Effector memory CD4-positive, alpha-beta T cell (primary cell): ENCODE results near the gene AFF1.
"Not testable (repeated sequence)": the region's sequence is repeated elsewhere in the genome, so short reads cannot be mapped to it uniquely, and the experiment has no call there.

Experiments
- DNase-seq, 3 donors: peaks; one replicate each; pipeline ENCODE4 v3.0.0-alpha.2; 2020
- H3K27ac ChIP-seq: 2 replicates; pipeline ENCODE4 v1.7.0; 2013; ENCODE audit warnings: mild to moderate bottlenecking, low read length, moderate library complexity; ENCODE audit not compliant: insufficient read depth, poor library complexity, severe bottlenecking
- H3K27me3 ChIP-seq: replicated peaks from 2 replicates; pipeline ENCODE4 v1.7.0; 2013; ENCODE audit warnings: mild to moderate bottlenecking, low read length; ENCODE audit not compliant: insufficient read depth, control insufficient read depth, poor library complexity, severe bottlenecking
- H3K36me3 ChIP-seq: 2 replicates; pipeline ENCODE4 v1.7.0; 2013; ENCODE audit warnings: mild to moderate bottlenecking, low read length, moderate library complexity; ENCODE audit not compliant: control insufficient read depth, insufficient read depth
- H3K4me1 ChIP-seq: 2 replicates; pipeline ENCODE4 v1.7.0; 2013; ENCODE audit warnings: low read length, mild to moderate bottlenecking; ENCODE audit not compliant: control insufficient read depth, insufficient read depth, poor library complexity, severe bottlenecking
- H3K4me3 ChIP-seq: 2 replicates; pipeline ENCODE4 v1.7.0; 2013; ENCODE audit warnings: low read length, low read depth, mild to moderate bottlenecking; ENCODE audit not compliant: insufficient read depth, poor library complexity, severe bottlenecking
- H3K9me3 ChIP-seq: 2 replicates; pipeline ENCODE4 v1.7.0; 2013; ENCODE audit warnings: mild to moderate bottlenecking, low read length, moderate library complexity; ENCODE audit not compliant: control insufficient read depth

The AFF1 gene

DNA sequence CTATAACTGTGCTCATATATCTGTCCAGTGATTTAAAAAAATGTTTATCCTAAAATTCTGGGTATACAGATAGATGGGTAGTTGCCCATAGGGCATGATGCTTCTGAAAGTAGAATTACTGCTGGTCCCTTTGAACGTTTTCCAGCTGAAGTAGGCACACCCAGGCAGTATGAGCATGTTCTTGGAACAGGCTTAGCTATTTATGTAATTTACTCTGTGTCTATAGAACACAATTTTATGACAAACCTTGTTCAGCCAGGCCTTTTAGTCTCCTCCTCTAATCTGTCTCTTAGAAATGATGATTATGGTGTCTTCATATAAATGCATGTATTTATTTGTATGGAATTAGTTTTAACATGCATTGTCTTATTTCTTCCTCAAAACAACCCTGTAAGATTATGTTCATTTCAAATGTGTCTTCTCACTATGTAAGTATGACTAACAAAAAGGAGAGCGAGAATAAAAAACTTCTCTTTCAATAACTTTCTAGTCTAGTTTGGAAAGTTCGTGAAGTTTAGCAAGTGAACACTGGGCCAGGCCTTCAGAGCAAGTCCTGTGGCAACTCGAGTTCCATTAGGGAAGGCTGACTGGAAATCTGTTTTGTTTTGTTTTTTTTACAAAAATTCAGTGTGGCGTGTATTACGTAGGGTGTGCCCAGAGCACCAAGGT is 142.0 kb downstream of the AFF1 start:
- H3K4me1 ChIP-seq, result peaks cover 14% of the 10 kb centered on the region

DNA sequence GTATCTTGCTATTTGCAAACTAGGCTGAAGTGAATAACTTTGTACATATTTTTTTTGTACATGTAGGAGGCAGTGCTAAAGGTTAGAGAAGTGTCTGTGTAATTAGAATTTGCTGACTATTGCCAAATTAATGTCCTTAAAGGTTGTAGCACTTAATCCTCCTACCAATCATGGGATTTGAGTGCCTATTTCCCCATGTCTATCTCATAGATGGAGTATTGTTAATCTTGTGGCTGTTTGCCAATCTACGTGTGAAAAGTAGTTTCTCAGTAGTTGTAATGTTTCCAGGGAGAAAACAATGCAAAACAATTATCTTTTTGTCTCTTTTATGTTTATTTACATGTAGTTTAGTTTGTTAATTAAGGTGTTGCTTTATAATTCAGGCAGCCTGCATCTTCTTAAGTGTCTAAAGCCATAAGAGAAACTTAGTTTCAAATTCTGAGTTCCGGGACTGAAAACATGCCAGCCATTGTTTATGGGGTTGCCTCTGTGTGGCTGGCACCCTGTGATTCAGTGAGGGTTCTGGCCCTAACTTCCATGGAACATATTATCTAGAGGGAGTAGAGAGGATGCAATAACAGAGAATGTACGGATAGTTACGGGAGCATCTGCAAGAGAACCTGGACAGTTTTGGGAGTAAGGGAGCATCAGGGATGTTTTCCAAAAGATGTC is 143.2 kb downstream of the AFF1 start:
- H3K9me3 ChIP-seq, result no peaks in the 10 kb centered on the region
- H3K27me3 ChIP-seq, result no peaks in the 10 kb centered on the region
- H3K36me3 ChIP-seq, result no peaks in the 10 kb centered on the region
- peaks cover 14% of the 10 kb centered on the region for H3K4me1 ChIP-seq
- no peak overlapping the region for H3K27ac ChIP-seq
- no peak for DNase-seq
- H3K4me3 ChIP-seq, result no peak overlapping the region

More for the DNA sequence above, 142.0 kb downstream of the AFF1 start:
- Histone ChIP-seq H3K36me3 (no peaks in the 10 kb centered on the region), H3K27me3 (no peaks in the 10 kb centered on the region), H3K4me3 (no peak overlapping the region), H3K9me3 (no peaks in the 10 kb centered on the region), H3K27ac (no peak overlapping the region)
- DNase-seq, result no peak

DNA sequence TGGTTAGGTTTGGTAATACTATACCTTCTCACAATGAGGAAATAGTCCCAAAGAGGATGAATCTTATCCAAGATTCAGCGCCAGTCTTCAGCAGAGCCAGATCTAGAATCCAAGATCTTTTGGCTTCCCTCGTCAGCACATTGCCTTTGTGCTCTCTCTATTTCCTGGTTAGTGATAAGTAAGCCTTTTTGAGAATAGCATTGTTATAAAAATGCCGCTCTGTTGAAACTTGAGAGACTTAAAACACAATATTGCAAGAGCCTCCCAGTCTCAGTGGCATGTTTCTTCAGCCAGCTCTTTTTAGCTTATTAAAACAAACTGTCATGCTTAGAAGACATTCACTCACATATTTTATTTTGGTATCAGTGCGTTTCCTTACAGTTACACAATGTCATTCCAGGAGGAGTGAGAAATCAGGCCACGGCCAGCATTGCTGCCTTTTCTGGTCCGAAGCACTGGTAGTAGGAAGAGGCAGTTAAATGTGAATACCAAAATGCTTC is 144.2 kb downstream of the AFF1 start:
- Histone ChIP-seq H3K27ac (no peak overlapping the region), H3K36me3 (no peaks in the 10 kb centered on the region), H3K27me3 (no peaks in the 10 kb centered on the region), H3K9me3 (no peaks in the 10 kb centered on the region), H3K4me1 (peaks cover 4% of the 10 kb centered on the region), H3K4me3 (no peak overlapping the region)
- no peak for DNase-seq

DNA sequence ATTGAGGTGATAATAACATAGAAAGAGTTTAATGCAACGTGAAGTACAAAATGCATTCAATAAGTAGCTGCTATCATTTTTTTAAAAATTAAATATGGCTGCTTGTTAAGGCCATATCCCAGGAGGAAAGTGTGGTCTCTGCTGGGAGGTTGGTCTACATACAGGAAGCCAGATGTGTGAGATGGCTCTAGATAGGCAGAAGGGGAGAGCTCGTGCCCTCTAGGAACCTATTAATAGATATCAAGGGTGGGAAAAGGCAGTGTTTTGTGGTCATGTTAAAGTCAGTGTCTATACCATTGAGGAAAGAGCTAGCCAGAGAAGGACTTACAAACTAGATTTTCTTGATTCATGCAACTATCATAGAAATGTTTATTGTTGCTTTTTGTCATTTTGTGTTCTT is 145.2 kb downstream of the AFF1 start:
- Histone ChIP-seq H3K27me3 (no peaks in the 10 kb centered on the region), H3K27ac (no peak overlapping the region), H3K36me3 (peaks cover 5% of the 10 kb centered on the region), H3K9me3 (no peaks in the 10 kb centered on the region), H3K4me1 (no peaks in the 10 kb centered on the region), H3K4me3 (no peak overlapping the region)
- no peak for DNase-seq

DNA sequence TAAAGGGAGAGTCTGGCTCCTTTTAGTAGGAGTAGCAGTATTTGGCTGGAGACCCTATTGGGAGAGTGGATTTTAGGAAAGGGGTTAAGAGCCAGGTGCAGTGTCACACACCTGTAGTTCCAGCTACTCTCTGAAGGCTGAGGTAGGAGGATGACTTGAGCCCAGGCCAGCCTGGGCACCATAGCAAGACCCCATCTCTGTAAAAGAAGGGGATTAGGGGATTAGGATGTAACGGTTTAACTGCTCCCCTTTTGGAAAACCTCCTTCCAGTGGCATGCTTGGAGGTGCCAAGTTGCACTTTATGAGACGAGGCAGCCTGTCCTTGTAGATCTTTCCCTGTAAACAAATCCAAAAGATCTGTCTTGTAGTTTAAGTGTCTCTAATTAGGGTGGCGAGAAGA is 145.7 kb downstream of the AFF1 start:
- H3K9me3 ChIP-seq, result no peaks in the 10 kb centered on the region
- no peaks in the 10 kb centered on the region for H3K4me1 ChIP-seq
- H3K4me3 ChIP-seq, result no peak overlapping the region
- no peak for DNase-seq
- no peaks in the 10 kb centered on the region for H3K27me3 ChIP-seq
- no peak overlapping the region for H3K27ac ChIP-seq
- H3K36me3 ChIP-seq, result peaks cover 5% of the 10 kb centered on the region

DNA sequence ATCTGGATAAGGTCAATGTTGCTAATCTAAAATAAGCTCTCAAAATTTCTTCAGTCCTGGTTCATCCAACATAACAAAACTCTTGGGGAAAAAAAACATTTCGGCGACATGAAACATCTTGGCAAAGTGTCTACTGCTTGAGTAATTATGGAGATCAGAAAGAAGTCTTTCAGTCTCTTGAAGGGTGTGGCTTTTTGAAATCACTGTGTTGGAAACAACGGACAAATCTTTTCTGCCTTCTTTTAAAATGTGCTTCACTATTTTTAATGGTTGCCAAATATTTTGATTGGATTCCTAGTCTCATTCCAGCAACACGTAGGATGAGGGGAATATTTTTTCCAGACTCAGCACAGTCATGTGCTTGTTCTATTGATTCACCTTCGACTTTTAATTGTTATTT is 147.0 kb downstream of the AFF1 start:
- Histone ChIP-seq H3K4me1 (no peaks in the 10 kb centered on the region), H3K27me3 (no peaks in the 10 kb centered on the region), H3K4me3 (no peak overlapping the region), H3K9me3 (no peaks in the 10 kb centered on the region), H3K36me3 (peaks cover 11% of the 10 kb centered on the region), H3K27ac (no peak overlapping the region)
- no peak for DNase-seq

DNA sequence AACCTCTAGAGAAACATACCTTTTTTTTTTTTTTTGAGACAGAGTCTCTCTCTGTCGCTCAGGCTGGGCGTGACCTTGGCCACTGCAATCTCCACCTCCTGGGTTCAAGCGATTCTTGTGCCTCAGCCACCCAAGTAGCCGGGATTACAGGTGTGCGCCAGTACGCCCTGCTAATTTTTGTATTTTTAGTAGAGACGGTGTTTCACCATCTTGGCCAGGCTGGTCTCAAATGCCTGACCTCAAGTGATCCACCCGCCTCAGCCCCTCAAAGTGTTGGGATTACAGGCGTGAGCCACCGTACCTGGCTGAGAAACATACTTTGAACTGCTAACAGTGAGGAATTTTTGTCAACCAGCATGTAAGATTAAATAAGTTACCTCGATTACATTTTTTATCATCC is 150.9 kb downstream of the AFF1 start:
- H3K36me3 ChIP-seq, result peaks cover 19% of the 10 kb centered on the region
- H3K27me3 ChIP-seq, H3K4me1 ChIP-seq, H3K4me3 ChIP-seq, H3K9me3 ChIP-seq, DNase-seq, H3K27ac ChIP-seq: not testable (repeated sequence)

DNA sequence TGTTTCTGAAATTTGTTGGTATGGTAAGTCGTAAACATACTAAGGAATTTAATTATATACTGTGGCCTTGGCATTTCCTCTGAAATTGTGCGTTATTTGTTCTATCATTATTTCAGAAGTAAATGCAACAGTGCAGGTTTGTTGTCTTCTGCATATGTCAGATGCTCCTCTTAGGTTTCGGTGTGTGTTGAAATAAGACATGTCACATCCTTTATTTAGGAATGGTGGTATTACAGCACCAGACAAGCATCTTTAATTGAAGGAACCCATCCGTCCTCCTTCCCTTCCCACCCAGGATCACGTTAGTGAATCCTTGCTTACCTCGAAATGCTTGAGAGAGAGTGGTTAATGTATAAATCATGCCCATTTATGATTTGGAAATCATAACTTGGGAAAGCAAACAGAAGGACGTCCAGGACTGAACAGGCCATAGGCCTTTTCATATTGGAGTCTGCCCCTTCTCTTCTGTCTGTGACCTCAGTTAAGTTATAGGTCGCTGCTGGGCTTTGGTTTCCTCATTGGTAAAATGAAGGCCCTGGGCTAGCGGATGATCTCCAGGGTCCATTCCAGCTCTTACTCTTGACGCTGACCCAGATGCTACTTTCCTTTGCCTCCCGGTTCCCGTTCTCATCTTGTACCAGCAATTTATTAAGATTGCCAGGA is 151.5 kb downstream of the AFF1 start:
- H3K27me3 ChIP-seq, result no peaks in the 10 kb centered on the region
- H3K4me1 ChIP-seq, result no peaks in the 10 kb centered on the region
- H3K27ac ChIP-seq, result no peak overlapping the region
- H3K9me3 ChIP-seq, result no peaks in the 10 kb centered on the region
- H3K4me3 ChIP-seq, result no peak overlapping the region
- no peak for DNase-seq
- peaks cover 19% of the 10 kb centered on the region for H3K36me3 ChIP-seq

DNA sequence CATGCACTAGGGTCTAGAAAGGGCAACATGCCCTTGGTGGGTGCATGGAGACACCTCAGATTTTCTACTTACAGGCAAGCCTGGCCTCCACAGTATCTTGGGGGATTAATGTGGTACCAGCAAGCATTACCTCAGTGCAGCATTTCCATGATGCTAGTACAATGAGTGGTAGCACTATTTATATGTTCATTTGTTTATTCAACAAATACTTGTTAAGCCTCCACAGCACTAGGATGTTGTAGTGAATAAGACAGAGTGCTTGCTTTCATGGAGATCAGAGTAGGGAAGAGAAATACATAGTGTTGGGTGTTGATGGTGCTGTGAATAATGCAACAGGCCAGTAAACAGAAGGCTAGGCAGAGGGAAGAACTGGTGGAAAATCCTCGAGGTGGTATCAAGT is 152.2 kb downstream of the AFF1 start:
- Histone ChIP-seq H3K9me3 (no peaks in the 10 kb centered on the region), H3K4me3 (no peak overlapping the region), H3K36me3 (peaks cover 23% of the 10 kb centered on the region), H3K27me3 (no peaks in the 10 kb centered on the region), H3K4me1 (no peaks in the 10 kb centered on the region), H3K27ac (no peak overlapping the region)
- DNase-seq, result no peak

DNA sequence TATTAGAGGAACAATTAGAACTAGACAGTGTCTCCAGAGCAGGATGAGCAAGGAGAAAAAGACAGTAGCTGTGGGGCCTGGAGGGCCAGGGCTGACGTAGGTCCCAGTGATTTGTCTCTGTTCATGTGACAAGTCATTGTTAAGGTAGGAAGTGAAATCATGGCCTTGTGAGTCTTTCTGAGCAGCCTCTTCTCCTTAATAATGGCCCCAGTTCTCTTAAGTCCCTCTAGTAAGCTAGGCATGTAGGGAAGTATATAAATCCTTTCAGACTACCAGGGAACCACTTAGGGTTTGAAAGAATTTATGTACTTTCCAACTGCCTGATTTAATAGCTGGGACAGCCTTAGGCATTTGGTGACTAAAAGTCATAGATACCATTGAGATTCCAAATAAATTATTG is 152.6 kb downstream of the AFF1 start:
- H3K4me1 ChIP-seq, result no peaks in the 10 kb centered on the region
- DNase-seq, result no peak
- peaks cover 26% of the 10 kb centered on the region for H3K36me3 ChIP-seq
- H3K27me3 ChIP-seq, result no peaks in the 10 kb centered on the region
- no peak overlapping the region for H3K27ac ChIP-seq
- H3K9me3 ChIP-seq, result no peaks in the 10 kb centered on the region
- H3K4me3 ChIP-seq, result no peak overlapping the region
